H1 (cell line): ENCODE measurements around the gene TRIM41. TPM values are rescaled to one million over a fixed set of nuclear protein-coding genes. Genes with fewer than 3 reads are reported as not detected.

Experiments used
- BCL11A ChIP-seq, 2 experiments: IDR thresholded peaks; one replicate each; pipeline ENCODE4 v1.6.1; 2011; ENCODE audit warnings: low read depth in 2 of 2, low read length in 2 of 2, mild to moderate bottlenecking in 2 of 2
- BRCA1 ChIP-seq: IDR thresholded peaks from 2 replicates; pipeline ENCODE4 v1.6.1; 2012; ENCODE audit warnings: low read depth, low read length, improper control_type of control experiment
- CBX8 ChIP-seq: fragments of 300-800, 300-1000 bp; sonication (generic); IDR thresholded peaks from 2 replicates; pipeline ENCODE4 v1.7.1; 2016; ENCODE audit warnings: low read depth, low read length, borderline replicate concordance
- KDM1A ChIP-seq: fragments of 200-600, 300-600 bp; sonication (generic); IDR thresholded peaks from 2 replicates; pipeline ENCODE4 v1.7.1; 2016; ENCODE audit warnings: mild to moderate bottlenecking, low read length, borderline replicate concordance
- TAF1 ChIP-seq: IDR thresholded peaks from 2 replicates; pipeline ENCODE4 v1.6.1; 2011; ENCODE audit warnings: mild to moderate bottlenecking, low read depth, low read length
- polyA plus RNA-seq, 7 experiments: library from polyadenylated mRNA; depleted of rRNA in 3 of 7; stranded (reverse) in 5 of 7; unstranded in 2 of 7; fragments of >200 nt in 5 of 7; fragments of 200-250 nt in 2 of 7; gene quantifications; 1 replicate in 5 of 7; 2 replicates in 1 of 7; 4 replicates in 1 of 7; pipeline versions ENCODE4 v1.2.1 to v1.2.3, GENCODE V29; 2011 to 2013; ENCODE audit warnings: missing spikeins in 2 of 7, mixed read lengths in 2 of 7
- total RNA-seq: library from RNA; stranded (reverse); fragmentation: NEBNext Ultra II Directional; extraction: Animal tissue kit (Norgen Biotek cat#: 25700); gene quantifications from 2 replicates; pipeline ENCODE4 v1.2.1, GENCODE V29; 2021

TRIM41 gene
- total and polyA plus RNA-seq, 2 of the 8 experiments (the other 6 are each of a cell fraction or from before 2014, with no cell fraction given): 12.9 to 21.6 TPM

DNA sequence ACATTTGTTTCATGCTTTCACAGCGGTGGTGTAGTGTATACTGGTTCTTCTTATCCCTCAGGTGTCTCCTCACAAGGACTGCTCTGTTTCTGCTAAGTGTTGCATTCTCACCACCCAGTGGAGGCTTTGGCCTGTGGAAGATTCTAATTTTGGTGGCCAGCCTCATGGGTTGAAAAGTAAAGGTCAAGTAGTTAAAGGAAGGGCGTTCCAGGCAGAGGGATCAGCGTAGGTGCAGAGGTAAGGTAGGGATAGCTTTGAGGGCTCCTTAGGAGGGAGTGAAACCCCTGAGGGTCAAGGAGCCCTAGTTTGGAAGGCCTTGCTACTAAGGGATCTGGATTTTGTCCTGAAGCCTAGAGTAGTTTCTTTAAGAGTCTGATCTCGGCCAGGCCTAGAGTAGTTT lies 25.2 kb downstream of the TRIM41 start (continued):
- TF ChIP-seq CBX8 (no peak), TAF1 (no peak), BRCA1 (no peak), BCL11A (IDR thresholded peaks at IDR 0.05; ENCODE audit: low read depth in 2 of 2, low read length in 2 of 2) (no peak), KDM1A (no peak)
- TF ChIP-seq, all 59 proteins: peak for 0
